Esophagus muscularis mucosa (tissue), 3 donors: ENCODE results near the gene KCNJ6.

Source experiments
- POLR2A ChIP-seq: fragments of 450-650 bp; IDR thresholded peaks from one replicate; pipeline ENCODE4 v1.6.1; 2017; ENCODE audit warnings: antibody characterized with exemption, moderate library complexity, mild to moderate bottlenecking, low read depth
- POLR2AphosphoS5 ChIP-seq, 2 donors: sonication (generic); formaldehyde crosslinking; IDR thresholded peaks; one replicate each; pipeline ENCODE4 v1.6.1; 2017; ENCODE audit warnings: antibody characterized with exemption in 2 of 2
- TF ChIP-seq, protein P1 (sequence below), 3 experiments: fragments of 200-600 bp in 2 of 3; fragments of 450-650 bp in 1 of 3; sonication (generic) in 2 of 3; IDR thresholded peaks; one replicate each; pipeline ENCODE4 v1.5.1; 2017 to 2019; ENCODE audit warnings: antibody characterized with exemption in 3 of 3, mild to moderate bottlenecking in 2 of 3, moderate library complexity in 1 of 3

DNA sequence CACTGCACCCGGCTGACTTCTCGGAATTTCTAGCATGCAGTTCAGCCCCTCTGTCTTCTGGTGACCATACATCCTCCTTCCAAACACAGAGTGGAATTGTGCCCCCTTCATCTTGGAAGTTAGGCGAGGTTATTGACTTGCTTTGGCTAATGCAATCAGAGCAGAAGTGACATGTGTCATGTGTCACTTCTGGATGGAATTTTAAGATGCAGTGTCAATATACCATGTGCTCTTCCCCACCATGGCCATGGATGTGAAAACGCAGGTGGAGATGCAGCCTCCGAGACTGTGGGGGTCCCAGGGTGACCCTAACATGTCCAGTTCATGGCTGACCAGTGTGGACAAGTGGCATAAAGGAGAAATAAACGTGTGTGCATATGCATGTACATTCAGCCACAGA is 83.0 kb downstream of the KCNJ6 start:
- TF ChIP-seq, protein P1, sequence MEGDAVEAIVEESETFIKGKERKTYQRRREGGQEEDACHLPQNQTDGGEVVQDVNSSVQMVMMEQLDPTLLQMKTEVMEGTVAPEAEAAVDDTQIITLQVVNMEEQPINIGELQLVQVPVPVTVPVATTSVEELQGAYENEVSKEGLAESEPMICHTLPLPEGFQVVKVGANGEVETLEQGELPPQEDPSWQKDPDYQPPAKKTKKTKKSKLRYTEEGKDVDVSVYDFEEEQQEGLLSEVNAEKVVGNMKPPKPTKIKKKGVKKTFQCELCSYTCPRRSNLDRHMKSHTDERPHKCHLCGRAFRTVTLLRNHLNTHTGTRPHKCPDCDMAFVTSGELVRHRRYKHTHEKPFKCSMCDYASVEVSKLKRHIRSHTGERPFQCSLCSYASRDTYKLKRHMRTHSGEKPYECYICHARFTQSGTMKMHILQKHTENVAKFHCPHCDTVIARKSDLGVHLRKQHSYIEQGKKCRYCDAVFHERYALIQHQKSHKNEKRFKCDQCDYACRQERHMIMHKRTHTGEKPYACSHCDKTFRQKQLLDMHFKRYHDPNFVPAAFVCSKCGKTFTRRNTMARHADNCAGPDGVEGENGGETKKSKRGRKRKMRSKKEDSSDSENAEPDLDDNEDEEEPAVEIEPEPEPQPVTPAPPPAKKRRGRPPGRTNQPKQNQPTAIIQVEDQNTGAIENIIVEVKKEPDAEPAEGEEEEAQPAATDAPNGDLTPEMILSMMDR (IDR thresholded peaks at IDR 0.05): no peak
- TF ChIP-seq POLR2AphosphoS5 (IDR thresholded peaks at IDR 0.05) (no peak), POLR2A (no peak)
